22Rv1 (cell line): ENCODE data around the gene PPFIBP2.

Experiments used
- CTCF ChIP-seq: fragments of 450-650 bp; IDR thresholded peaks from 2 replicates; pipeline ENCODE4 v1.5.1; 2017; ENCODE audit warnings: mild to moderate bottlenecking
- ZFX ChIP-seq: fragments of 450-650 bp; IDR thresholded peaks from 2 replicates; pipeline ENCODE4 v1.6.1; 2017; ENCODE audit warnings: antibody characterized with exemption, borderline replicate concordance

- TF ChIP-seq CTCF (no peak), ZFX (no peak)
Observed at GRCh38 chr11:7533199-7534041, 19.6 kb downstream of the PPFIBP2 start.
